Muscle layer of duodenum (tissue), 2 donors: ENCODE measurements around the gene ANXA11.
"Not testable (repeated sequence)": the region's sequence is repeated elsewhere in the genome, so short reads cannot be mapped to it uniquely, and the experiment has no call there.

Source experiments
- H3K27ac ChIP-seq: one replicate; pipeline ENCODE4 v1.7.0; 2013; ENCODE audit warnings: mild to moderate bottlenecking, low read length
- H3K27me3 ChIP-seq: one replicate; pipeline ENCODE4 v1.7.0; 2013; ENCODE audit warnings: low read depth, mild to moderate bottlenecking, control low read depth, low read length
- H3K36me3 ChIP-seq, 2 donors: one replicate each; pipeline ENCODE4 v1.7.0; 2013; ENCODE audit warnings: low read length in 2 of 2, control low read depth in 1 of 2, mild to moderate bottlenecking in 1 of 2; ENCODE audit not compliant: insufficient read depth in 2 of 2, control insufficient read depth in 1 of 2
- H3K4me1 ChIP-seq, 2 donors: one replicate each; pipeline ENCODE4 v1.7.0; 2013; ENCODE audit warnings: low read length in 2 of 2, mild to moderate bottlenecking in 2 of 2, control low read depth in 1 of 2, moderate library complexity in 1 of 2; ENCODE audit not compliant: insufficient read depth in 2 of 2, control insufficient read depth in 1 of 2
- H3K4me3 ChIP-seq, 2 donors: one replicate each; pipeline ENCODE4 v1.7.0; 2013; ENCODE audit warnings: low read length in 2 of 2, low read depth in 1 of 2, mild to moderate bottlenecking in 1 of 2
- H3K9me3 ChIP-seq, 2 donors: one replicate each; pipeline ENCODE4 v1.7.0; 2013; ENCODE audit warnings: low read length in 2 of 2, control low read depth in 1 of 2, mild to moderate bottlenecking in 1 of 2; ENCODE audit not compliant: control insufficient read depth in 1 of 2
- donor health status: healthy.

Gene ANXA11

GRCh38 chr10:80205477-80206276 lies at the start of gene ANXA11:
Gene ANXA11, minus strand, starts transcription at chr10:80205537. Its CDS starts 32,676 bp downstream, at chr10:80172861.
- Histone ChIP-seq H3K4me3 (peak within 1 kb of the TSS; percentile 83 to 93), H3K36me3 (peaks cover 0 to 3% of the 10 kb centered on the region in 2 donors), H3K9me3 (no peaks in the 10 kb centered on the region), H3K4me1 (peaks cover 30 to 48% of the 10 kb centered on the region in 2 donors), H3K27me3 (no peaks in the 10 kb centered on the region), H3K27ac (peak within 1 kb of the TSS; percentile 99)

GRCh38 chr10:80254726-80255125 lies 49.4 kb upstream of the ANXA11 start:
- not testable (repeated sequence) for H3K27ac ChIP-seq, H3K4me1 ChIP-seq, H3K9me3 ChIP-seq, H3K36me3 ChIP-seq, H3K27me3 ChIP-seq, H3K4me3 ChIP-seq

GRCh38 chr10:80253963-80254271 lies 48.6 kb upstream of the ANXA11 start:
- H3K27me3 ChIP-seq, H3K27ac ChIP-seq, H3K9me3 ChIP-seq, H3K36me3 ChIP-seq, H3K4me3 ChIP-seq, H3K4me1 ChIP-seq: not testable (repeated sequence)

GRCh38 chr10:80253266-80253962 lies 48.1 kb upstream of the ANXA11 start:
- Histone ChIP-seq H3K27ac (no peak overlapping the region), H3K36me3 (no peaks in the 10 kb centered on the region), H3K9me3 (no peaks in the 10 kb centered on the region), H3K27me3 (no peaks in the 10 kb centered on the region), H3K4me1 (no peaks in the 10 kb centered on the region), H3K4me3 (no peak overlapping the region)

- Histone ChIP-seq H3K36me3 (no peaks in the 10 kb centered on the region), H3K4me1 (no peaks in the 10 kb centered on the region), H3K27me3 (no peaks in the 10 kb centered on the region), H3K4me3 (no peak overlapping the region), H3K27ac (no peak overlapping the region), H3K9me3 (no peaks in the 10 kb centered on the region)
Observed at GRCh38 chr10:80252296-80252887, 47.1 kb upstream of the ANXA11 start.

GRCh38 chr10:80251703-80252280 lies 46.5 kb upstream of the ANXA11 start:
- H3K9me3 ChIP-seq, H3K36me3 ChIP-seq, H3K27me3 ChIP-seq, H3K4me3 ChIP-seq, H3K27ac ChIP-seq, H3K4me1 ChIP-seq: not testable (repeated sequence)

- H3K27ac ChIP-seq, H3K4me3 ChIP-seq, H3K9me3 ChIP-seq, H3K27me3 ChIP-seq, H3K4me1 ChIP-seq, H3K36me3 ChIP-seq: not testable (repeated sequence)
Observed at GRCh38 chr10:80250399-80250798, 45.1 kb upstream of the ANXA11 start.

GRCh38 chr10:80249906-80250305 lies 44.6 kb upstream of the ANXA11 start:
- not testable (repeated sequence) for H3K9me3 ChIP-seq, H3K4me1 ChIP-seq, H3K27ac ChIP-seq, H3K36me3 ChIP-seq, H3K27me3 ChIP-seq, H3K4me3 ChIP-seq

- H3K4me1 ChIP-seq, H3K27ac ChIP-seq, H3K27me3 ChIP-seq, H3K36me3 ChIP-seq, H3K4me3 ChIP-seq, H3K9me3 ChIP-seq: not testable (repeated sequence)
Observed at GRCh38 chr10:80247611-80248010, 42.3 kb upstream of the ANXA11 start.

- H3K4me1 ChIP-seq, H3K27ac ChIP-seq, H3K36me3 ChIP-seq, H3K9me3 ChIP-seq, H3K4me3 ChIP-seq, H3K27me3 ChIP-seq: not testable (repeated sequence)
Observed at GRCh38 chr10:80244371-80244770, 39.0 kb upstream of the ANXA11 start.

- H3K4me1 ChIP-seq, H3K9me3 ChIP-seq, H3K27me3 ChIP-seq, H3K4me3 ChIP-seq, H3K36me3 ChIP-seq, H3K27ac ChIP-seq: not testable (repeated sequence)
Observed at GRCh38 chr10:80242341-80242740, 37.0 kb upstream of the ANXA11 start.
